Endothelial cell of umbilical vein (primary cell): Measurements from ENCODE around the gene S100A5. TPM values are rescaled to one million over a fixed set of nuclear protein-coding genes. Genes with fewer than 3 reads are reported as not detected.

Experiments
- BruUV-seq: library from RNA; stranded (reverse); fragments of 400-500 nt; replicated peaks from 2 replicates; lab custom pipeline; 2021; lab: Mats Ljungman, UMichigan
- CTCF ChIA-PET: fragments of 300-600, 350-600 bp; sonication (Branson Sonifier 250); formaldehyde crosslinking; loops from one replicate; lab custom pipeline; 2021; ENCODE audit warnings: antibody characterized with exemption, inconsistent platforms; lab: Charles Lee
- POLR2A ChIA-PET: fragments of 300-600, 350-600 bp; sonication (Branson Sonifier 250); formaldehyde crosslinking; loops from one replicate; lab custom pipeline; 2021; ENCODE audit warnings: antibody characterized with exemption, inconsistent platforms; lab: Charles Lee
- DNase-seq: peaks from one replicate; pipeline ENCODE4 v3.0.0-alpha.2; 2011; ENCODE audit warnings: low read depth, low spot score
- FAIRE-seq: peaks from 2 replicates; lab custom pipeline; 2011; peaks lifted over from hg19 to GRCh38; lab: Jason Lieb, UNC
- H2AFZ ChIP-seq: 2 replicates; pipeline ENCODE4 v1.6.0; 2012; ENCODE audit warnings: low read depth, low read length, control low read depth, inconsistent platforms
- H3K27ac ChIP-seq: 2 replicates; pipeline ENCODE4 v1.5.1; 2011; ENCODE audit warnings: low read depth, mild to moderate bottlenecking, control low read depth, low read length, moderate library complexity; ENCODE audit not compliant: insufficient read depth
- H3K27me3 ChIP-seq, 2 experiments: 2 replicates each; pipeline versions ENCODE4 v1.6.0 to v1.6.1; 2011; ENCODE audit warnings: low read length in 2 of 2, mixed read lengths in 1 of 2; ENCODE audit not compliant: control insufficient read depth in 2 of 2, insufficient read depth in 2 of 2
- H3K36me3 ChIP-seq, 2 experiments: 2 replicates in 1 of 2; 3 replicates in 1 of 2; pipeline ENCODE4 v1.5.1; 2011; ENCODE audit warnings: low read length in 2 of 2, mild to moderate bottlenecking in 1 of 2, moderate library complexity in 1 of 2; ENCODE audit not compliant: control insufficient read depth in 2 of 2, insufficient read depth in 2 of 2; ENCODE audit errors: extremely low read depth in 1 of 2
- H3K4me1 ChIP-seq: 3 replicates; pipeline ENCODE4 v1.5.1; 2011; ENCODE audit warnings: mild to moderate bottlenecking, low read length; ENCODE audit not compliant: control insufficient read depth, insufficient read depth; ENCODE audit errors: extremely low read depth
- H3K4me2 ChIP-seq: 2 replicates; pipeline ENCODE4 v1.6.1; 2011; ENCODE audit warnings: low read length, control low read depth, mixed read lengths; ENCODE audit not compliant: insufficient read depth
- H3K4me3 ChIP-seq, 3 experiments: fragments of 200-600 bp in 1 of 3; sonication (generic), shearing (Covaris generic) in 1 of 3; replicated peaks in 1 of 3; 2 replicates each; pipeline ENCODE4 v1.5.1; 2011 to 2016; ENCODE audit warnings: control low read depth in 3 of 3, low read length in 3 of 3, mild to moderate bottlenecking in 2 of 3, inconsistent platforms in 1 of 3, low read depth in 1 of 3, moderate library complexity in 1 of 3; ENCODE audit not compliant: insufficient read depth in 1 of 3
- H3K79me2 ChIP-seq: 2 replicates; pipeline ENCODE4 v1.6.0; 2012; ENCODE audit warnings: low read length, inconsistent platforms; ENCODE audit not compliant: control insufficient read depth, insufficient read depth
- H3K9ac ChIP-seq: replicated peaks from 2 replicates; pipeline ENCODE3; 2011; ENCODE audit warnings: low read length, control low read depth; ENCODE audit not compliant: insufficient read depth; ENCODE audit errors: extremely low read depth
- H3K9me1 ChIP-seq: replicated peaks from 3 replicates; pipeline ENCODE4 v1.6.0; 2011; ENCODE audit warnings: mild to moderate bottlenecking, low read length; ENCODE audit not compliant: control insufficient read depth, insufficient read depth; ENCODE audit errors: extremely low read depth
- H3K9me3 ChIP-seq: replicated peaks from 2 replicates; pipeline ENCODE4 v1.5.1; 2012; ENCODE audit warnings: low read length, inconsistent platforms; ENCODE audit not compliant: control insufficient read depth, insufficient read depth
- H4K20me1 ChIP-seq: replicated peaks from 2 replicates; pipeline ENCODE3; 2011; ENCODE audit warnings: mild to moderate bottlenecking, low read length; ENCODE audit not compliant: control insufficient read depth, insufficient read depth; ENCODE audit errors: extremely low read depth
- FOS ChIP-seq: IDR thresholded peaks from 2 replicates; pipeline ENCODE4 v1.6.1; 2011; ENCODE audit warnings: mild to moderate bottlenecking, low read length, moderate library complexity, borderline replicate concordance; ENCODE audit not compliant: insufficient read depth
- GATA2 ChIP-seq: IDR thresholded peaks from 2 replicates; pipeline ENCODE4 v1.7.0; 2011; ENCODE audit warnings: low read depth, mild to moderate bottlenecking, moderate library complexity, mixed read lengths, low read length; ENCODE audit not compliant: insufficient read length, insufficient read depth
- MYC ChIP-seq: IDR thresholded peaks from one replicate; pipeline ENCODE4 v1.6.1; 2011; ENCODE audit warnings: mild to moderate bottlenecking, low read depth, low read length
- POLR2AphosphoS5 ChIP-seq: IDR thresholded peaks from 2 replicates; pipeline ENCODE4 v1.6.1; 2012; ENCODE audit warnings: low read depth, mild to moderate bottlenecking, control low read depth, low read length, moderate library complexity; ENCODE audit not compliant: insufficient read depth
- dilution Hi-C: fragments of 300-500 bp; cut with MboI; formaldehyde crosslinking; loops from one replicate; pipeline ENCODE4 v1.15.0; 2019; ENCODE audit warnings: low sequenced_read_pairs; ENCODE audit not compliant: extremely low pct_ligation_motif_present
- intact Hi-C: fragments of 100-400 bp; cut with micrococcal nuclease; formaldehyde crosslinking; loops from one replicate; pipeline ENCODE4 v1.10.0; 2022
- polyA plus RNA-seq, 4 experiments: library from polyadenylated mRNA; depleted of rRNA in 3 of 4; stranded (reverse) in 3 of 4; unstranded in 1 of 4; fragments of >200 nt; gene quantifications; 2 replicates each; pipeline versions ENCODE4 v1.2.1 to v1.2.3, GENCODE V29; 2011 to 2012; ENCODE audit warnings: missing spikeins in 1 of 4
- total RNA-seq: library from RNA; stranded (reverse); gene quantifications from 2 replicates; pipeline ENCODE4 v1.2.3, GENCODE V29; 2021
- TF ChIP-seq, protein P1 (sequence below), 2 donors: IDR thresholded peaks; 1 replicate in 1 of 2; 2 replicates in 1 of 2; pipeline ENCODE4 v1.5.1; 2011; ENCODE audit warnings: low read length in 2 of 2, mild to moderate bottlenecking in 2 of 2, moderate library complexity in 2 of 2, control low read depth in 1 of 2, inconsistent platforms in 1 of 2, low read depth in 1 of 2; ENCODE audit not compliant: insufficient read depth in 1 of 2; ENCODE audit errors: extremely low read depth in 1 of 2
- TF ChIP-seq, protein P2 (sequence below): IDR thresholded peaks from 2 replicates; pipeline ENCODE4 v1.6.1; 2011; ENCODE audit not compliant: insufficient read depth, insufficient read length

S100A5 gene
- total and polyA plus RNA-seq, 2 donors (not counting 3 experiments of a cell fraction or from before 2014, with no cell fraction given): not detected

- peak; percentile 91 for DNase-seq
- no TSS peak for BruUV-seq
- peaks cover 37% of the 10 kb centered on the region for H3K4me1 ChIP-seq
- peak overlapping the region; percentile 50 for H3K9ac ChIP-seq
- FAIRE-seq: peak; percentile 92
- H2AFZ ChIP-seq: peak overlapping the region; percentile 78
- peak overlapping the region; percentile 4 for H3K4me2 ChIP-seq
- TF ChIP-seq GATA2 (no peak), POLR2AphosphoS5 (peak; percentile 64), FOS (peak; percentile 48), MYC (no peak)
- TF ChIP-seq, protein P1, sequence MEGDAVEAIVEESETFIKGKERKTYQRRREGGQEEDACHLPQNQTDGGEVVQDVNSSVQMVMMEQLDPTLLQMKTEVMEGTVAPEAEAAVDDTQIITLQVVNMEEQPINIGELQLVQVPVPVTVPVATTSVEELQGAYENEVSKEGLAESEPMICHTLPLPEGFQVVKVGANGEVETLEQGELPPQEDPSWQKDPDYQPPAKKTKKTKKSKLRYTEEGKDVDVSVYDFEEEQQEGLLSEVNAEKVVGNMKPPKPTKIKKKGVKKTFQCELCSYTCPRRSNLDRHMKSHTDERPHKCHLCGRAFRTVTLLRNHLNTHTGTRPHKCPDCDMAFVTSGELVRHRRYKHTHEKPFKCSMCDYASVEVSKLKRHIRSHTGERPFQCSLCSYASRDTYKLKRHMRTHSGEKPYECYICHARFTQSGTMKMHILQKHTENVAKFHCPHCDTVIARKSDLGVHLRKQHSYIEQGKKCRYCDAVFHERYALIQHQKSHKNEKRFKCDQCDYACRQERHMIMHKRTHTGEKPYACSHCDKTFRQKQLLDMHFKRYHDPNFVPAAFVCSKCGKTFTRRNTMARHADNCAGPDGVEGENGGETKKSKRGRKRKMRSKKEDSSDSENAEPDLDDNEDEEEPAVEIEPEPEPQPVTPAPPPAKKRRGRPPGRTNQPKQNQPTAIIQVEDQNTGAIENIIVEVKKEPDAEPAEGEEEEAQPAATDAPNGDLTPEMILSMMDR (IDR thresholded peaks at IDR 0.05; ENCODE audit: extremely low read depth in 1 of 2, insufficient read depth in 1 of 2, low read depth in 1 of 2, low read length in 2 of 2): peak; percentile 98 to 99
- TF ChIP-seq, protein P2, sequence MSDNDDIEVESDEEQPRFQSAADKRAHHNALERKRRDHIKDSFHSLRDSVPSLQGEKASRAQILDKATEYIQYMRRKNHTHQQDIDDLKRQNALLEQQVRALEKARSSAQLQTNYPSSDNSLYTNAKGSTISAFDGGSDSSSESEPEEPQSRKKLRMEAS: no peak
- H3K9me1 ChIP-seq: no peaks in the 10 kb centered on the region
- H3K36me3 ChIP-seq: no peaks in the 10 kb centered on the region
- peak overlapping the region; percentile 99 for H3K27ac ChIP-seq
- dilution Hi-C loops (no loop called here), intact Hi-C loops (loop anchor here (1.0 to 2.0 kb wide), 7 partner anchors 35 to 216 kb away; partner anchors contain the start of genes S100A13 and SNAPIN)
- ChIA-PET CTCF (interaction anchor here (0.6 to 6.3 kb wide), 22 partner anchors 9 to 216 kb away, joined by 3 to 216 read pairs (median 5); partner anchors contain the start of genes CHTOP, INTS3, S100A13 and S100A14), POLR2A (interaction anchor here (1.2 to 1.5 kb wide), 5 partner anchors 33 to 66 kb away, joined by 4 to 14 read pairs (median 5); partner anchors contain the start of genes CHTOP, S100A13 and S100A6)
- no peaks in the 10 kb centered on the region for H3K27me3 ChIP-seq
- H3K9me3 ChIP-seq: no peaks in the 10 kb centered on the region
- no peaks in the 10 kb centered on the region for H4K20me1 ChIP-seq
- no peak overlapping the region for H3K4me3 ChIP-seq
- H3K79me2 ChIP-seq: no peaks in the 10 kb centered on the region
Observed at GRCh38 chr1:153568367-153569099, 27.8 kb upstream of the S100A5 start.
